ENCODE measurements around the gene PRG3.
"Not testable (repeated sequence)": the region's sequence is repeated elsewhere in the genome, so short reads cannot be mapped to it uniquely, and the experiment has no call there.

PRG3 gene

GRCh38 chr11:57340039-57340615, 40.8 kb downstream of the PRG3 start:
- DNase-seq (ENCODE audit: low read depth): no peak
- H3K4me3 ChIP-seq (ENCODE audit: low read depth, low read length): no peak overlapping the region
- TF ChIP-seq CTCF (IDR thresholded peaks at IDR 0.05; ENCODE audit: low read depth, low read length, missing control alignments): no peak

- no peak for DNase-seq (ENCODE audit: low read depth)
- TF ChIP-seq CTCF (IDR thresholded peaks at IDR 0.05; ENCODE audit: low read depth, low read length, missing control alignments): no peak
- H3K4me3 ChIP-seq (ENCODE audit: low read depth, low read length): no peak overlapping the region
Measured at GRCh38 chr11:57339328-57339727, 41.6 kb downstream of the PRG3 start.

GRCh38 chr11:57338142-57338541, 42.8 kb downstream of the PRG3 start, which contains the start of gene P2RX3:
Gene P2RX3 (plus strand): TSS chr11:57338352. CDS start chr11:57338551, 199 bp downstream.
- no peak within 1 kb of the TSS for H3K4me3 ChIP-seq (ENCODE audit: low read depth, low read length)
- no peak for DNase-seq (ENCODE audit: low read depth)
- no peak for TF ChIP-seq CTCF (IDR thresholded peaks at IDR 0.05; ENCODE audit: low read depth, low read length, missing control alignments)

- not testable (repeated sequence) for H3K4me3 ChIP-seq (ENCODE audit: low read depth, low read length); DNase-seq (ENCODE audit: low read depth)
Measured at GRCh38 chr11:57336856-57337255, 44.1 kb downstream of the PRG3 start.

- no peak for TF ChIP-seq CTCF (IDR thresholded peaks at IDR 0.05; ENCODE audit: low read depth, low read length, missing control alignments)
- DNase-seq (ENCODE audit: low read depth): no peak
- H3K4me3 ChIP-seq (ENCODE audit: low read depth, low read length): peak overlapping the region; percentile 75
Measured at GRCh38 chr11:57336111-57336666, 44.8 kb downstream of the PRG3 start.

- peak; percentile 11 for TF ChIP-seq CTCF (IDR thresholded peaks at IDR 0.05; ENCODE audit: low read depth, low read length, missing control alignments)
- DNase-seq (ENCODE audit: low read depth): peak; percentile 70
- H3K4me3 ChIP-seq (ENCODE audit: low read depth, low read length): peak within 1 kb of the TSS; percentile 75
Measured at GRCh38 chr11:57335343-57336110, 45.4 kb downstream of the PRG3 start, which contains the start of gene SSRP1. Gene SSRP1 (minus strand): TSS chr11:57335892. CDS start chr11:57335121, 771 bp downstream.

- no peak for TF ChIP-seq CTCF (IDR thresholded peaks at IDR 0.05; ENCODE audit: low read depth, low read length, missing control alignments)
- peak overlapping the region; percentile 75 for H3K4me3 ChIP-seq (ENCODE audit: low read depth, low read length)
Measured at GRCh38 chr11:57335023-57335342, 46.0 kb downstream of the PRG3 start.

More at GRCh38 chr11:57335023-57335342, 46.0 kb downstream of the PRG3 start:
- DNase-seq (ENCODE audit: low read depth): no peak

All from GM12864 (cell line).